NCI-H2196 treated with DMSO at 0.1 percent for 48 hours (cell line): ENCODE data around the gene TMED9.
A peak's percentile ranks its signal among the peaks of the same experiment; 100 is the strongest.

Source experiments
- DNase-seq: peaks from one replicate; lab custom pipeline; 2025; ENCODE audit not compliant: unreplicated experiment; lab: John Stamatoyannopoulos, UW

The TMED9 gene

DNA sequence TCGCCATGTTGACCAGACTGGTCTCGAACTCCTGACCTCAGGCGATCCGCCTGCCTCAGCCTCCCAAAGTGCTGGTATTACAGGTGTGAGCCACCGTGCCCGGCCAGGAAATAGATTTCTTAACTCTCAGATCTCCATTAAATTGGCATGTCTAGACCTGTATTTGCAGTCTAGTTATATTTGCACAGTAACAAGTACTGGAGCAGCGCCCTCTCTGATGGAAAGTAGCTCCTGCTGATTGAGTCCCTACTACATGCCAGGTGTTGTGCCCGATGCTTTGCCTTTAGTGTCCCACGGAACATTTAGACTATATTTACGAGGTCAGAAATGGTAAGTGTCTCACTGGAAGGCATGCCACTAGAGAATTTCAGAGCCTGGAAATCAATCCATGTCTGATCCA is 15.8 kb upstream of the TMED9 start:
- DNase-seq: no peak

DNA sequence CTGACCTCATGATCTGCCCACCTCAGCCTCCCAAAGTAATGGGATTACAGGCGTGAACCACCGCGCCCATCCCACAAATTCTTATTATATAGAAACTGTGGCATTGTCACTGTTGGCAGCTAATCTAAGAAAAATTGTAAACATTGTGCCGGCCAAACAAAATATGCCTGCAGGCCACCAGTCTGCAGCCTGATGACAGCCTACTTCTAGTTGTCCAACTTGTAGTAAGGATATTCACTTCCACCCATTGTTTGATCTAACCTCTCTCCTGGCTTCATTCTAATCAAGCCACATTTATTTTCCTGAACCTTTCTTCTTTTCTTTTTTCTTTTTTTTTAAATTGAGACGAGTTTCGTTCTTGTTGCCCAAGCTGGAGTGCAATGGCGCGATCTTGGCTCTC is 13.7 kb upstream of the TMED9 start:
- no peak for DNase-seq

DNA sequence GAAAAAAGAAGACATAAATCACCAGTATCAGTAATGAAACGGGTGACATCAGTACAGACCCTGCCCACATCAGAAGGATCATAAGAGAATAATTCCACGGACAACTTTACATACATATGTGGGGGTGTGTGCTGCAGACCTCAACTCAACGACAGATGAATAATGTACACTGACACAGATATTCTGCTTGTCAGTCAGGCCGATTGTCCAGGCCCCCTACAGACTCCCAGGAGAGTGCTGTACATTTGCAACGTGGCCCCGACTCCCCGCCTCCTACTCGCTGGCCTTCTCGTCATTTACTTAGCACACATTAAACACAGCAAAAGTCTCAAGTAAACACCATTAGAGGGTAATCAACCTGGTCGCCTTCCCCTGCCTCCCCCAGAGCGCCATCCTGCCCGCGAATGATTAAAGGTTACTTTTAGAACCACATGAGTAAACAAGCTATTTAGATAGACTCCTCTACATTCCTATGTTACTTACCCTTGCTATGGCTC is 3.5 kb upstream of the TMED9 start:
- DNase-seq: no peak

DNA sequence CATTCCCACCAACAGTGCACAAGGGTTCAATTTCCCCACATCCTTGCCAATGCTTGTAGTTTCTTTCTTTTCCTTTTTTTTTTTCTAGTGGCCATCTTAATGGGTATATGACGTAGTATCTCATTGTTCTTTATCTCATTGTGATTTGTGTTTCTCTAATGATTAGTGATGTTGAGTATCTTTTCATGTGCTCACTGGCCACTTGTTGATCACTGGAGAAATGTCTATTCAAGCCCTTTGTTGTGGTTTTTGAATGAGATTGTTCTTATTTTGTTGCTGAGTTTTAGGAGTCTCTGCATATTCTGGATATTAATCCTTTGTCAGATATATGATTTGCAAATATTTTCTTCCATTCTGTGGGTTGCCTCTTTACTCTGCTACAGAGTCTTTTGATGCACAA is 1.6 kb upstream of the TMED9 start:
- DNase-seq: no peak

DNA sequence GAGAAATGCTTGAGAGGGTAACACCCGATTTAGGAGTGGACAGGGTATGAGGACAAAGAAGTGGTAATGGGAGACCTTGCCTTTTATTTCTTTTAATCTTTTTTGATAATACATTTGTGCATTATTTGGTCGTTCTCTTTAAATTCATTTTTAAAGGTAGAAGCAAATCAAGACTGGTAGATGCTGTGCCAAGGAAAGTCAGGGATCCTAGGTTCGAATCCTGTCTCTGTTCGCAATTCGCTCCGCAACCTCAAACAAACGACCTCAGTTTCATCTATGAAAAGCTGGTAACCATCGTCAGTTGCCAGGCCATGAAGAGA is 353 bp upstream of the TMED9 start:
- no peak for DNase-seq

DNA sequence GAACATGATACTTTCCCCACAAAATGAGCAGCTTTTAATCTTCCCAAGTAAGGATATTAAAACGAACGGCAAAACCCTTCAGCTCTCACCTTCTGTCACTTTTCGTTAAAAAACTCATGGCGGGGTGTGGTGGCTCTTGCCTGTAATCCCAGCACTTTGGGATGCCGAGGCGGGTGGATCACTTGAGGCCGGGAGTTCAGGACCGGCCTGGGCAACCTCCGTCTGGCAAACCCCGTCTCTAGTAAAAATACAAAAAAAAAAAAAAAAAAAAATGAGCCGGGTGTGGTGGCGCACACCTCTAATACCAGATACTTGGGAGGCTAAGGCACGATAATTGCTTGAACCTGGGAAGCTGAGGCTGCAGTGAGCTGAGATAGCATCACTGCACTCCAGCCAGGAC is 902 bp downstream of the TMED9 start:
- no peak for DNase-seq

DNA sequence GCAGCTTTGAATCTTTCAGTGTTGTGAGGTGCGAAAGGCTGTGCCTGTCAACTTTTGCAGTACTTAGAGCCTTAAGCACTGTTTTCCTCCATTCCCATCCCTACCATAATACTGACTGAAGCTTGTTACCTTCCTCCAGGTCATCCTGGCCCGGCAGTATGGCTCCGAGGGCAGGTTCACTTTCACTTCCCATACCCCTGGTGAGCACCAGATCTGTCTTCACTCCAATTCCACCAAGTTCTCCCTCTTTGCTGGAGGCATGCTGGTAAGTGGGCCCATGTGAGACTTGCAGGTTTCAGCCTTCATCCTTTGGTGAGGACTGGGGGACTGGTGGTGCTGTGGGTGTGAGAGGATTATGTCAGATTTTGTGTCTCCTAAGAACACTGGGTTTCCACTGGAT is 1.5 kb downstream of the TMED9 start:
- no peak for DNase-seq

DNA sequence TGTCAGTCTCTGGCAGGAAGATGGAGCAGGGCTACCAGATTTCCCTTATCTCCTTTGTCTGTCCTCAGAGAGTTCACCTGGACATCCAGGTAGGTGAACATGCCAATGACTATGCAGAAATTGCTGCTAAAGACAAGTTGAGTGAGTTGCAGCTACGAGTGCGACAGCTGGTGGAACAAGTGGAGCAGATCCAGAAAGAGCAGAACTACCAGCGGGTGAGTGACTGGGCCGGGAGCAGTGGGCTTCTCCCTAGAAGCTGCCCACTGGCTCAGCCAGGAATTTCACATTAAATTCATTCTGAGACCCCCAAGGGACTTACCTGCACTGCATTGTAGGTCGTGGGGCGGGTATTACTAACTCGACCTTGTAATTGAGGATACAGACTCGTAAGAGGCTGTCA is 2.1 kb downstream of the TMED9 start:
- DNase-seq: no peak

DNA sequence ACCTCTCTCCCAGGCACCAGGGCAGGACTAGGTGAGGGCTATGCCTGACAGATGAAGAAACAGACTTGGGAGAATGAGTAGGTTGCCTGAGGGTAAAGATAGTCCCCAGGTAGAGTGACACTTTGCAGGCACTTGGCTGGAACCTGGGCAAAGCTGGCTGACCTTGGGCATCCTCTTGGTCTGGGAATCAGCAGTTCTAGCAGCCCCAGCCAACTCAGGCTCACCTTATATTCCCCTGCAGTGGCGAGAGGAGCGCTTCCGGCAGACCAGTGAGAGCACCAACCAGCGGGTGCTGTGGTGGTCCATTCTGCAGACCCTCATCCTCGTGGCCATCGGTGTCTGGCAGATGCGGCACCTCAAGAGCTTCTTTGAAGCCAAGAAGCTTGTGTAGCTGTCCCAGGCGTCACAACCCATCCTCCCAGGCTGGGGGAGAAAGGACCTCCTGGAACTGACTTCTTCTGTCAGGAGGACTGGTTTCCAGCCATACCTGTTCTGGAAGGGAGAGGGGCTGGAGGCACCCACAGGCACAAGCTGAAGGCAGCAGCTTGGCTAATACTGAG is 3.1 kb downstream of the TMED9 start:
- DNase-seq: no peak

DNA sequence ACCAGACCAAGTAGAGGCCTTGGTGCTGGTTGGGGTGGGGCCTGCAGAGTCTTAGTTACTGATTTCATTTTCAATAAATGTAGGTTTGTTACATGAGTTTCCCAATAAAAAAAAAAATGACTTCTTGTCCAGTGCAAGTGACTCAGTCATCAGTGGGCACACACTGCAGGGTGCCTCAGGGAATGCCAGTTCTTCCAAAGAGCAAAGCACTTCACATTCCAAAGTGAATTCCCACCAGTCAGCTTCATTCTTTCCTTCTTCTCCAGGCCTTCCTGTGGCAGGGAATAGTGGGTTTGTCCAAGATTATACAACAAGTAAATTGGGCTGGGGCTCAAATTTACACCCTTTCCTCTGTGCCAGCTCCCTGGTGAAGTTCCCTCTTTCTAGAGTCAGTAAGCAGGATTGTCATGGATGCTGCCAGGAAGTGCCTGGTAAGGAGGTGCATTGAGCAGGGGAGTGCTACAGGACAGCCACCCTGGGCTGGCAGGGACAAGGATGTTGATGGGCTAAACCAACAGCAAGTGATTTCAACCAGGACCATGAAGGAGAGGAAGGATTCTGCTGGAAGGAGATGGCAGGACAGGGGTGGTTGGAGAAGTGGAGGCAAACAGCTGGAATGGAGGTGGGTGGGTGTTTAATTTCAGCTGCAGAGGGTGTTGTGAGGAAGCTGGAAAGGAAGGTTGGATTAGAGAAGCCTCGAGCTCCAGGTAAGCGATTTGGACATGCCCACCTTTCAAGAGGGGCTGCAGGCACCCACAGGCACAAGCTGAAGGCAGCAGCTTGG is 4.2 kb downstream of the TMED9 start:
- no peak for DNase-seq

DNA sequence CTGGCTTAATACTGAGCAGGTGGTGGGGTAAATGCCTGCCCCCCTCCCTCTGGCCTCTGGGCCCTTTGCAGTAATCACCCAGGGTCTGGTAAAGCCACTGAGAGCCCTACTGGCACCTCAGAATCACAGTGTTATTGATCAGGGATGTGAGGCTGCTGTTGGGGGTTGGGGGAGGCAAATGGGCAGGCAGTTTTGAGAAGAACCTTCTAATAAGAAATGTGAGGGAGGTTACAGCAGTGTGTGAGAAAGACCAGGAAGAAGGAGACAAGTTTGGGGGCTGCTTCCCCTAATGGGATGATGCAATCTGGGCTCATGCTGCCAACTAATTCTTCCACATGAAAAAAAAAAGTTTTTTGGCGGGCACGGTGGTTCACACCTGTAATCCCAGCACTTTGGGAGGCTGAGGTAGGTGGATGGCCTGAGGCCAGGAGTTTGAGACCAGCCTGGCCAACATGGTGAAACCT is 4.8 kb downstream of the TMED9 start:
- no peak for DNase-seq

DNA sequence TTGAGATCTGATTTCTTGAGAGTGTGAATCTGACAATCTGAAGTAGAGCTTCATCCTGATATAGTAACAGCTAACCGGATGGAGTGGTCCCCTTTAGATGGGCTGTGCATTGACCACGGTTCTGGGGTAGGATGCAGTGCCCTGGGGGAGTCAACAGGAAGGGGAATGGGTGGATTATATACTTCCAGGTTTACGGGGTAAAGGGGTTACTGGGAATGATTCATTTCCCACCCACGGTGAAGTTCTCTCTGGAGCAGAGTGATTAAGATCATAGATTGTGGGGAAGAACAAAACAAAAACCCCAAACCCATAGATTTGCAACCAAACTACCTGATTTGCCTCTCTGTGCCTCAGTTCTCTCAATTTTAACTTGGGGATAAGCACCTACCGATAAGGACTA is 6.5 kb downstream of the TMED9 start:
- DNase-seq: no peak

DNA sequence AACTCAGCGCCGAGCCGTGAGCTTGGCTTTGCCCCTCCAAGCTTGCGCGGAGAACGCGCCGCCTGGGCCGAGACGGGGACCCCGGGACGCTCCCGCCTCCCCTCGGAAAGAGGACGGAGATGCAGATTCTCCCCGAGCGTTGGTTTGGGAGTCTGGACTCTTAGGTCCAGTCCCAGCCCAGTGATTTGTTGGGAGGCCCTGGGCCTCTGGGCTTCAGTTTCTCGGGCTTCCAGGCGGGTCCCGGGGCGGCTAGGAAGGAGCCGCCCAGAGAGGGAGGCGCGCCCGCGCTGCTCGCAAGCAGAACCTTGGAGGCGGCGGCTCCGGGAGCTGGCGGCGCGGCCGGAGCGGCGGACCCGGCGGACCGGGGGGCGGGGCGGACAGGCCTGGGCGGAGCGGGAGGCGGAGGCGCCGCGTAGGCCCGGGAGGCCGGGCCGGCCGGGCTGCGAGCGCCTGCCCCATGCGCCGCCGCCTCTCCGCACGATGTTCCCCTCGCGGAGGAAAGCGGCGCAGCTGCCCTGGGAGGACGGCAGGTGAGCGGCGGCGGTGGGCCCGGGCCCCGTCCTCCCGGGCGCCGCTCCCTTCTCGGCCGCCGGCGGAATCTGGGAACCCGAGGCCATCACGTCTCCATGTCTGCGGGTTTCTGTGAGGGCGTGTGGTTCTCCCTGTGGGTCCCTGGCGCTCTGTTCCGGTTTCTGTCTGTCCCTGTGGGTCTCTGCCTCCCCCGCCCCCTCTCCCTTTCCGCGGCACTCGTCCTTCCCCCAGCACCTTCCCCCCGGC is 7.9 kb downstream of the TMED9 start, which contains the start of gene B4GALT7:
TSS of gene B4GALT7 (plus strand) at position 402 of the 777 bp plus-strand sequence. CDS start at position 481, 79 bp downstream.
- peak; percentile 73 for DNase-seq

DNA sequence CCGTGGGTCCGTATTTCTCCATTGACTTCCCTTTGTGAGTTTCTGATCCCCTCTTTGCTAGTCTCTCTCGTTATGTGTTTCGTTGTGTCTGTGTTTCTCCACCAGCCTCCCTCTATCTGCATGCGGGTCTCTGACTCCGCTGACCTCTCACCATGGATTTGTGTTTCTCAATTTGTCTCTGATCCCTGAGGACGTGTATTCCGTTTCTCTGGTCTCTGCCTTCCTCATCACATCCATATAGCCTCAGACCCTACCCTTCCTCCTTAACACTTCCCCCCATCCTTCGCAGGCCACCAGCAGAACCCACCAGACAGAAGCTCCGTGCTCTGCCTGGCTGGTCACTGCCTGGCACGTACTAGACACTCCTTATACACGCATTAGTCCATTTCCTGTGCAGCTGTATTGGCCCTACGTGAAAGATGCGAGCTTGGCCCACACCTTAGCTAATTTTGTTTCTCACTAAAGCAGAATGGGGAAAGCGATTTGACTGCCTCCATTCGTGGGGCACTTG is 8.6 kb downstream of the TMED9 start:
- no peak for DNase-seq

DNA sequence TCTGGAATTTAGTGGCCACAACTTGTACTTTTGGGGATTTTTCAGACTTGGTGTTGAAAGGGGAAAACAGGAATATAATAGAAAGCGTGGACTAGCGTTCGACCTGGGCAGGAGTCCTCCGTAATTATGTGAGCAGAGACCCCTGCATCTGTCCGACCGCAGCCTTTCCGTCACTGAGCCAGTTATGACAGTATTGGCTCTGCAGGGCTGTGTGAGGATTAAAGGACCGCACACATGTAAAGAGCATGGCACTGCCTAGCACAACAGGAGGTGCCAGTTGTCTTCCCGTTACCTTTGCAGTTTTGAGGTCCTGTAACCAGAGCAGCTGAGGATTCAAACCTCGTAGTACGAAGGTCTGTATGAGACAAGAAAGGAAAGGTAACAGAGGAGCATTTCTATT is 9.1 kb downstream of the TMED9 start:
- no peak for DNase-seq

DNA sequence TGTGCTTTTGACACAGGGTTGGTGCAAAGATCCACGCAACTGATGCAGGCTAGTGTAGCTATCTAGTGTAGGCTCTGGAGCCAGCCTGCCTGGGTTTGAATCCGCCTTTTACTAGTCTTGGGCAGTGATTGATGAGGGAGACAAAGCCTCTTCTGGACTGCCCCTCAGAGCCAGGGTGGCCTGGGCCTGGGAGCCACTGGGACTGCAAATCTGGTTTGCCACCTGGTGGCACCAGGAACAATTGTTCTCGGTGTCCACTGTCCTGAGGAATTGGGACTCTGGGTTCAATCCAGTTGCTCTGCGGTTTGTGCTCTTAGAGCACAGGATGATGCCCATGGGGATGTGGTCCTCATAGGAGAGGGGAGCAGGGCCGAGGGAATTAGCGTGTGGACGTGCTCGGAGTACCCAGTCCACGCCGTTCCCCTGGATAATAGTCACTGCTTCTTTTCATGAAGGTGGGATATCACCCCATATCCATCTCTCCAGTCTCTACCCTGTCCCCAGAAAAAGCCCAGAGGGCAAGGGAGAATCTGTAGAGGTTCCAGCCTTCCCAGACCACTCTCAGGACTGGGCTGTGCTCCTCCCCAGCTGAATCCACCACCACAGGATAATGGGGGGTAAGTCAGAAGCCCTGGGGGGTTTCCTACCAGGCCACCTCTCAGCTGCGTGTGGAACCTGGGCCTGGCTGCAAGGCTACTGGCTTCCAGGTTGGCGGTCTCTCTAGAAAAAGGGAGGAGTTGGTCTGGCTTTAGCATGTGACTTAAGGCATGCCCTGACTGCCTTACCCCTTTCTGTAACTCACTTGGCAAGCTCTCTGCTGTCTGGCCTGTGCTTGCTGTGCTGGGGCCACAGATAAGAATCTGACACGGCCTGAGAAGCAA is 9.8 kb downstream of the TMED9 start:
- DNase-seq: no peak

DNA sequence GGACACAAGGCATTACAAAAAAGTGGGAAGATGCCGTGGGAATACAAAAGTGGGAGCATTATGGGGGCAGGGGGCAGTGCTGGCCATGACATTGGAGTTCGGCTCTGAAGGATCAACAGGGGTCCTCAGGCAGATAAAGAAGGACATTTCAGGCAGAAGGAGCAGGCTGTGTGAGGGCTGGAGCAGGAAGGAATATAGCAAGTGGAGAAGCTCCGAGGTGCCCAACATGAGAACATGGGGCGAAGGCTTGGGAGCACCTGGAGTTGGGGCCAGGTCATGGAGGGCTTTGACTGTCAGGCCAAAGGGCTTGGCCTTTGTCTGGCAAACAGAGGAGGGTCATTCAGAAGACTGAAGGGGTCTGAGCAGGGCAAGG is 10.4 kb downstream of the TMED9 start:
- DNase-seq: no peak

DNA sequence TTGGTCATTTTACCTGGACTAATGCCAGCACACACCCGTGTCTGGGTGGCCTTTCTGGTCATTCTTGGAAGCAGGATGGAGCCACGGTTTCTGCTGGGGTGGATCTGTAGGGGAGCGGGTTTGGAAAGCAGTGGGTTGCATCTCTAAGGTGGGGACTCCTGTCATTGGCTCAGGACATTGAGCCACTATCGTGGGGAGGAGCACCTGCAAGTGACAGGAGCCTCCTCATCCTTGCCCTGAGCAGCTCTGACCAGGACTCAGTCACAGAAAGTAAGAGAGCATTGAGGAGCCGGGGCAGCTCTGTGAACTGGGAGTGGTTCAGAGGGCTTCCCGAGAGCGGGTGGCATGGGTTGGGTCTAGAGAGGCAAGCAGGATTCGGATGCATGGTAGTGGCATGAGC is 11.6 kb downstream of the TMED9 start:
- DNase-seq: no peak

DNA sequence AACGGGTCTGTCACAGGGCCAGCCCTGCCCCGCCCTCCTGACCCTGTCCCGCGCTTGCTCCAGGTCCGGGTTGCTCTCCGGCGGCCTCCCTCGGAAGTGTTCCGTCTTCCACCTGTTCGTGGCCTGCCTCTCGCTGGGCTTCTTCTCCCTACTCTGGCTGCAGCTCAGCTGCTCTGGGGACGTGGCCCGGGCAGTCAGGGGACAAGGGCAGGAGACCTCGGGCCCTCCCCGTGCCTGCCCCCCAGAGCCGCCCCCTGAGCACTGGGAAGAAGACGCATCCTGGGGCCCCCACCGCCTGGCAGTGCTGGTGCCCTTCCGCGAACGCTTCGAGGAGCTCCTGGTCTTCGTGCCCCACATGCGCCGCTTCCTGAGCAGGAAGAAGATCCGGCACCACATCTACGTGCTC is 12.1 kb downstream of the TMED9 start:
- DNase-seq: no peak

DNA sequence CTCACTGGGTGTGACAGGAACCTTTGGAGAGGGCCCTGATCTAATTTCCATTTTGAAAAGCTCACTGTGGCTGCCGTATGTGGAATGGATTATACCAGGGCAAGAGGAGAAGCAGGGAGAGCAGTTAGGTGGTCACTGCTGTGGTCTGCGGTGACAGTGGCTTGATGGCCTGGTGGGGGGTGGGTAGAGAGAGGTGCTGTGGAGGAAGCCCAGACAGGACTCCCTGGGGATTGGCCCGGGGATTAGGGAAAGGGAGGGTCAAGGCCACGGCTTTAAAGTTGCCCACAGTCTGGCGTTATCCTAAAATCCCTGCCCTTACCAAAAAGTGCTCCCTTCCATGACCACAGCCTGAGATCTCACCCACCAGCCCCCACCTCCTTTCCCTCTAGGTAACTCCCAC is 12.7 kb downstream of the TMED9 start:
- DNase-seq: no peak

DNA sequence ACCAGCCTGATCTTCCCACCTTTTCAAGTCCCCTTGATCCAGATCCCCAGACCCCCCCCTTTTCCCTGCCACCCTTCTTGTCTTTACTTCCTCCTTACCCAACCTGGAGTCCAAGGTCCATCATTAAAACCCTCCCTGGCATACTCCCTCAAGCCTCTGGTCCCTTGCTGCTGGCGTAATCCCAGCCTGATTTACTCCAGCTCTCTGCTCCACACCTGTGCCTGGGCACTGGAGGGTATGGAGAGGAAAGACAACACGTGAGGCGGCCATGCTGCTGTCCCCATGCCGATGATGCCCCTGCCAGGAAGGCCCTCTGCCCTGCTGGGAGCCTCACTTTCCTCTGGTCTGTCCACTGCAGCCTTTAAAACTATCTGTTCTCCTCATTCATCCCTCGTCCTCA is 13.1 kb downstream of the TMED9 start:
- DNase-seq: no peak
